ENCODE data around the gene CCND3. TPM values are rescaled to one million over a fixed set of nuclear protein-coding genes. Genes with fewer than 3 reads are reported as not detected.

CCND3 gene
- total RNA-seq, 4 donors from 2014 or later: 49.2 to 267 (median 60.1) TPM

DNA sequence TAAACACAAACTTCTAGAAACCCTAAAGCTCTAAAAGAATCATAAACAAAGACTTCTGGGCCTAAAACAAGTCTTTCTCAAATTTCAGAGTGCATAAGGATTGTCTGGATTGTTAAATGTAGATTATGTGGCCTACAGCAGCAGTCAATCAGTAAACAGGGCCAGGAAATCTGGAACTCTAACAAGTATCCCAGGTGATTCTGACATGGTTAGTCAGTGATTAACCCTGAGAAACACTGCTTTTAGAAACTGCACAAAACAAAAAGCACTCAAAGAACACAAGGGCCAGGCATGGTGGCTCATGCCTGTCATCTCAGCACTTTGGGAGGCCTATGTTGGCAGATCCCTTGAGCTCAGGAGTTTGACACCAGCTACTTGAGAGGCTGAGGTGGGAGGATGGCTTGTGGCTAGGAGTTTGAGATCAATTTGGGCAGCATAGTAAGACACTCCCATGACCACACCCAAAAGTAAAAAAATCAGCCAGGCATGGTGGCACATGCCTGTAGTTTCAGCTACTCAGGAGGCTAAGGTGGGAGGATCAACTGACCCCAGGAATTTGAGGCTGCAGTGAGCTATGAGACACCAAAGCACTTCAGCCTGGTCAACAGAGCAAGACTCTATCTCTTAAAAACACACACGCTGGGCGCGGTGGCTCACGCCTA, 26.6 kb downstream of the CCND3 start:
- H3K27ac ChIP-seq: no peak overlapping the region
- peaks cover 0 to 5% (median 1%) of the 10 kb centered on the region in 4 donors for H3K4me1 ChIP-seq
- no peaks in the 10 kb centered on the region for H3K9me3 ChIP-seq
- no peak overlapping the region for H3K4me3 ChIP-seq
- DNase-seq: no peak
- no peak for TF ChIP-seq POLR2A (IDR thresholded peaks at IDR 0.05)
- no peak for TF ChIP-seq CTCF (IDR thresholded peaks at IDR 0.05)
- H3K27me3 ChIP-seq: no peaks in the 10 kb centered on the region
- peaks cover 0 to 45% (median 0%) of the 10 kb centered on the region in 3 donors for H3K36me3 ChIP-seq

DNA sequence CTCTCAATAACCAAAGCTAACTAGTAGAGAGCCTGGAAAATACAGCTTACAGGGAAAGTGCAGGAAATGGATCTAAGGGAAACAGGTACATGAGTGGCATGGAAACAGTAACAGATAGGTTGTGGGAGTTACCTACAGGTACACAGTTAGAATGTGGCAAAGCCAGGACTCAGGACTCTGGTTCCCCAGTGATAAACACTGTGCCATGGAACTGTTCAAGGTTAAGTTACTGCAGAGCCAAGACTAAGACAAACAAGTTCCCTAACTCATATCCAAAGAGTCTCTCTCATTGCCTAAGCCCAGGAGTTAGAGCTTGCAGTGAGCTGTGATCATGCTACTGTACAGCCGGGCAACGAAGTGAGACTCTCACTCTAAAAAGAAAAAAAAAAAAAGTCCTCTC, 27.3 kb downstream of the CCND3 start:
- TF ChIP-seq POLR2A (IDR thresholded peaks at IDR 0.05): no peak
- no peak for TF ChIP-seq CTCF (IDR thresholded peaks at IDR 0.05)
- DNase-seq: no peak
- Histone ChIP-seq H3K9me3 (no peaks in the 10 kb centered on the region), H3K4me3 (no peak overlapping the region), H3K27me3 (no peaks in the 10 kb centered on the region), H3K4me1 (peaks cover 0 to 3% (median 0%) of the 10 kb centered on the region in 4 donors), H3K36me3 (peaks cover 0 to 47% (median 0%) of the 10 kb centered on the region in 3 donors), H3K27ac (no peak overlapping the region)

GRCh38 chr6:41909727-41910126, 31.9 kb downstream of the CCND3 start:
- Histone ChIP-seq H3K36me3 (peaks cover 0 to 72% (median 0%) of the 10 kb centered on the region in 3 donors), H3K27ac (no peak overlapping the region)

GRCh38 chr6:41901882-41902519, 39.6 kb downstream of the CCND3 start:
- DNase-seq: peak in 2 of 3 donors; percentile 48 to 57
- TF ChIP-seq CTCF (IDR thresholded peaks at IDR 0.05): peak in 4 of 6 experiments; percentile 26 to 45 (median 41)
- TF ChIP-seq POLR2A (IDR thresholded peaks at IDR 0.05): no peak
- no peaks in the 10 kb centered on the region for H3K9me3 ChIP-seq
- no peaks in the 10 kb centered on the region for H3K27me3 ChIP-seq
- no peak overlapping the region for H3K27ac ChIP-seq
- H3K4me1 ChIP-seq: no peaks in the 10 kb centered on the region
- peaks cover 0 to 49% (median 0%) of the 10 kb centered on the region in 3 donors for H3K36me3 ChIP-seq
- no peak overlapping the region for H3K4me3 ChIP-seq

More at GRCh38 chr6:41909727-41910126, 31.9 kb downstream of the CCND3 start:
- peaks cover 0 to 2% (median 0%) of the 10 kb centered on the region in 4 donors for H3K4me1 ChIP-seq
- no peak for TF ChIP-seq POLR2A (IDR thresholded peaks at IDR 0.05)
- no peak for TF ChIP-seq CTCF (IDR thresholded peaks at IDR 0.05)
- no peak overlapping the region for H3K4me3 ChIP-seq
- no peaks in the 10 kb centered on the region for H3K27me3 ChIP-seq
- no peak for DNase-seq
- no peaks in the 10 kb centered on the region for H3K9me3 ChIP-seq

DNA sequence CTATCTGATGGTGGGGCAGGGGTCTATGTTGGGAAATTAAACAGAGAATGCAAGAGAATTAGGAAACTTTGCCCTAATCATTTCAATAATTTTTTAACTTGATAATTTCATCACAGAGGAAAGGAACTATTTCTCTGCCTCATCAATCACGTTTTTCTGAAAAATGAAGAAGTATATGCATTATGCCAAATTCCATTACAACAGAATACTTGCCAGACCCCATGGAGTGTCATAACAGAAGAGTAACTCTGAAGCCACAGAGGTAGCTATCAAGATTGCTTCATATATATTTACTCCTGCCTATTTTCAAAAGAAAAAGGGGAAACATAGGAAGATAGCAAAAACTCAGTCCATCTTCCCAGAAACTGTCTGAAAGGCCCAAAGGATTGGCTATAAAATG, 40.7 kb downstream of the CCND3 start:
- Histone ChIP-seq H3K36me3 (peaks cover 0 to 37% (median 0%) of the 10 kb centered on the region in 3 donors), H3K27ac (no peak overlapping the region), H3K27me3 (no peaks in the 10 kb centered on the region), H3K4me3 (no peak overlapping the region), H3K9me3 (no peaks in the 10 kb centered on the region), H3K4me1 (peaks cover 0 to 7% (median 3%) of the 10 kb centered on the region in 4 donors)
- DNase-seq: no peak
- TF ChIP-seq POLR2A (IDR thresholded peaks at IDR 0.05) (no peak), CTCF (IDR thresholded peaks at IDR 0.05) (no peak)
